Suprapubic skin (tissue), 4 donors: ENCODE data around the gene SOX6. TPM values are rescaled to one million over a fixed set of nuclear protein-coding genes. Genes with fewer than 3 reads are reported as not detected.

Experiments
- DNase-seq, 2 donors: peaks; one replicate each; pipeline ENCODE4 v3.0.0-alpha.2; 2019; ENCODE audit warnings: low spot score in 2 of 2
- H3K27ac ChIP-seq: fragments of 200-600 bp; sonication (generic); one replicate; pipeline ENCODE4 v1.5.1; 2019
- H3K27me3 ChIP-seq: fragments of 200-600 bp; sonication (generic); one replicate; pipeline ENCODE4 v1.5.1; 2019
- H3K36me3 ChIP-seq: fragments of 200-600 bp; sonication (generic); one replicate; pipeline ENCODE4 v1.5.1; 2019
- H3K4me1 ChIP-seq: fragments of 200-600 bp; sonication (generic); one replicate; pipeline ENCODE4 v1.5.1; 2019
- H3K4me3 ChIP-seq: fragments of 200-600 bp; sonication (generic); one replicate; pipeline ENCODE4 v1.5.1; 2019; ENCODE audit warnings: mild to moderate bottlenecking
- H3K9me3 ChIP-seq: fragments of 200-600 bp; sonication (generic); one replicate; pipeline ENCODE4 v1.5.1; 2019
- CTCF ChIP-seq, 2 donors: fragments of 200-600 bp in 1 of 2; fragments of 450-650 bp in 1 of 2; sonication (generic) in 1 of 2; IDR thresholded peaks; one replicate each; pipeline ENCODE4 v1.5.1; 2016 to 2019; ENCODE audit warnings: antibody characterized with exemption in 2 of 2, mild to moderate bottlenecking in 1 of 2, moderate library complexity in 1 of 2
- EP300 ChIP-seq: sonication (generic); formaldehyde crosslinking; IDR thresholded peaks from one replicate; pipeline ENCODE4 v1.6.1; 2017; ENCODE audit warnings: antibody characterized with exemption
- POLR2A ChIP-seq, 2 donors: fragments of 450-650 bp; IDR thresholded peaks; one replicate each; pipeline ENCODE4 v1.6.1; 2017; ENCODE audit warnings: antibody characterized with exemption in 2 of 2, mild to moderate bottlenecking in 2 of 2, moderate library complexity in 2 of 2
- POLR2AphosphoS5 ChIP-seq, 3 donors: sonication (generic); formaldehyde crosslinking; IDR thresholded peaks; one replicate each; pipeline ENCODE4 v1.6.1; 2017; ENCODE audit warnings: antibody characterized with exemption in 3 of 3
- WGBS: methylation state at CpG from one replicate; pipeline ENCODE4 v1.1.5; 2018; 5-methylcytosine and 5-hydroxymethylcytosine counted together
- total RNA-seq, 4 donors: library from RNA; depleted of rRNA; stranded (reverse); fragments of >200 nt; gene quantifications; one replicate each; pipeline ENCODE4 v1.1.0, GENCODE V29; 2016

The SOX6 gene
- total RNA-seq, 4 donors from 2014 or later, result 12.1 to 32.0 (median 23.8) TPM

DNA sequence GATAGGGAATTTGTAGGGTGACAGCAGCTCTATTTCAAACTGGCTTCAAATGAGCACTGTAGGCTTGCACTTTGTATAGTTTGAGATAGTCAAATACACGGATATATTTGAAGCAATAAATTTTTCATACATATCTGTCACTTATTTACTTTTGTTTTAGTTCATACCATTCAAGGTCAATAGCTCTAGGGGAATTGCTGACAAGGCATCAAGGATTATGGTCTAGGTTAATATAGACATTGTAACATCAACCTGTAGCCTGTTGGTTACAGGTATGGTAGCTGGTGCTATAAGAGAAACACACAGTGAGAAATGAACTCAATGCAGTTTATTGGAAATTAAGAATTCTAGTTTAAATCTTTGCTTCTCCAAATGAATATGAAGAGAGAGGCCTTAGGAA lies 267.6 kb downstream of the SOX6 start:
- Histone ChIP-seq H3K4me1 (no peaks in the 10 kb centered on the region), H3K4me3 (no peak overlapping the region), H3K9me3 (no peaks in the 10 kb centered on the region), H3K27ac (no peak overlapping the region), H3K36me3 (no peaks in the 10 kb centered on the region), H3K27me3 (no peaks in the 10 kb centered on the region)
- TF ChIP-seq CTCF (IDR thresholded peaks at IDR 0.05) (no peak), POLR2AphosphoS5 (IDR thresholded peaks at IDR 0.05) (no peak), EP300 (no peak), POLR2A (IDR thresholded peaks at IDR 0.05) (no peak)
- WGBS, result 60% methylated on average over 1 of the region's 1 CpG
- no peak for DNase-seq

GRCh38 chr11:16087886-16088285 lies 268.5 kb downstream of the SOX6 start:
- Histone ChIP-seq H3K4me1 (no peaks in the 10 kb centered on the region), H3K36me3 (no peaks in the 10 kb centered on the region), H3K27me3 (no peaks in the 10 kb centered on the region), H3K9me3 (no peaks in the 10 kb centered on the region), H3K27ac (no peak overlapping the region), H3K4me3 (no peak overlapping the region)
- DNase-seq, result no peak
- TF ChIP-seq POLR2A (IDR thresholded peaks at IDR 0.05) (no peak), CTCF (IDR thresholded peaks at IDR 0.05) (no peak), EP300 (no peak), POLR2AphosphoS5 (IDR thresholded peaks at IDR 0.05) (no peak)
- WGBS, result 71% methylated on average over 2 of the region's 2 CpGs

DNA sequence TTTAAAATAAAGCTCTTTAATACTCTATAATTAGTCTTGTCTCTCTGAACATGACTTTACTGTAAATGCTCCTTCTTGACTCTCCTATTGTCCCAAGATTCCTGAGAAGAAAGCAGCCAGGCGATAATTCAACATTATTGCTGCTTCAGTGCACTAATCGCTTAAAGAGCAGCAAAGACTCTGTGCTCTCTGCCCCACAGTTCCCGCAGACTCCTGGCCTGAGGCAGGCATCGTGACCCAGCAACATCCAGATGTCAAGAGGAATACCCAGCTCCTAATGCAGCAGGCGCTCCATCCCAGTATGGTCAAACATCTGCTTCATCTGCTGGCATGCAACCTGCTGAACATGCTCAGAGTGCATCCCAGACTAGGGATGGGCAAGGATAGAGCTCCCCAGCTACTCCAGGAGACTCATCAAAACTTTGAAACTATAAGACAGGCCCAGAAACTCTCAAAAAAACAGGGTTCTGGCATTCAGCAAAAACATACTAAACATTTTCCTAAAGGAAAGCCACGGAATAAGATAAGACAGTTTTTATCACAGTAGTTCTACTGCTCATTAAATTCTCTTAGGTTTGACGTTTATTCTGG lies 270.0 kb downstream of the SOX6 start:
- TF ChIP-seq CTCF (IDR thresholded peaks at IDR 0.05), result no peak
- no peak for TF ChIP-seq POLR2AphosphoS5 (IDR thresholded peaks at IDR 0.05)
- TF ChIP-seq EP300, result no peak
- no peak for DNase-seq
- 77% methylated on average over 7 of the region's 7 CpGs for WGBS
- H3K4me3 ChIP-seq, result no peak overlapping the region
- H3K27ac ChIP-seq, result no peak overlapping the region
- no peaks in the 10 kb centered on the region for H3K36me3 ChIP-seq
- peaks cover 4% of the 10 kb centered on the region for H3K4me1 ChIP-seq
- H3K27me3 ChIP-seq, result no peaks in the 10 kb centered on the region
- no peaks in the 10 kb centered on the region for H3K9me3 ChIP-seq

GRCh38 chr11:16082095-16083055 lies 274.0 kb downstream of the SOX6 start:
- DNase-seq, result no peak

More at GRCh38 chr11:16082095-16083055, 274.0 kb downstream of the SOX6 start:
- H3K27ac ChIP-seq, result no peak overlapping the region
- peaks cover 4% of the 10 kb centered on the region for H3K4me1 ChIP-seq
- no peak for TF ChIP-seq EP300
- no peak for TF ChIP-seq POLR2A (IDR thresholded peaks at IDR 0.05)
- no peak for TF ChIP-seq CTCF (IDR thresholded peaks at IDR 0.05)
- no peak for TF ChIP-seq POLR2AphosphoS5 (IDR thresholded peaks at IDR 0.05)
- H3K27me3 ChIP-seq, result no peaks in the 10 kb centered on the region
- H3K36me3 ChIP-seq, result no peaks in the 10 kb centered on the region
- WGBS, result 92% methylated on average over 2 of the region's 2 CpGs
- no peak overlapping the region for H3K4me3 ChIP-seq
- H3K9me3 ChIP-seq, result no peaks in the 10 kb centered on the region
